GM12875 (cell line): ENCODE results near the gene RIMS1.

ENCODE experiments used
- H3K4me3 ChIP-seq: one replicate; pipeline ENCODE4 v1.5.1; 2011; ENCODE audit warnings: low read depth, low read length, control low read depth
- TF ChIP-seq, protein P1 (sequence below): IDR thresholded peaks from 2 replicates; pipeline ENCODE4 v1.5.1; 2011; ENCODE audit warnings: low read depth, mild to moderate bottlenecking, control low read depth, inconsistent platforms, low read length, moderate library complexity, borderline replicate concordance; ENCODE audit not compliant: insufficient read depth

RIMS1 gene

DNA sequence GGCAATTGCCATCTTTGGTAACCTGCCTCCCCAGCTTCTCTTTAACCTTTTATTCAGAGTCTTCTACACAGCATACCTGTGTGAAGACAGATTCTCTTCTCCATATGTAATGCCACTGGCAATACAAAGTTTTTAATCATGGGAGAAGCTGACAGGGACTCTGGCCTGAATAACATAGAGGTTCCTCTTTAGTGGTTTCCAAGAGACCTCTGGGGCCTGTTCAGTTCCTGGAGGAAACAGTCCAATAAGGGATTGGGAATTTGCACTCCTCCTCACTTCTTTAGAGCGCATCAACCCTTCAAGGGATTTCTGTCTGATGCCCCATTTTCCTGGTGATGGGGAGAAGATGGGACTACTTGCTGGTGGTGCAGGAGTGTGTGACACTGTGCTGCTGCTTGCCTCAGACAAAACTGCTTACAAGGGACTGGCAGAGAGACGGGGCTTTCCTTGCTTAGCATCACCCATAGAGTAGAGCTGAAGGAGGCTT is 1.4 kb downstream of the RIMS1 start:
- H3K4me3 ChIP-seq, result no peak overlapping the region

DNA sequence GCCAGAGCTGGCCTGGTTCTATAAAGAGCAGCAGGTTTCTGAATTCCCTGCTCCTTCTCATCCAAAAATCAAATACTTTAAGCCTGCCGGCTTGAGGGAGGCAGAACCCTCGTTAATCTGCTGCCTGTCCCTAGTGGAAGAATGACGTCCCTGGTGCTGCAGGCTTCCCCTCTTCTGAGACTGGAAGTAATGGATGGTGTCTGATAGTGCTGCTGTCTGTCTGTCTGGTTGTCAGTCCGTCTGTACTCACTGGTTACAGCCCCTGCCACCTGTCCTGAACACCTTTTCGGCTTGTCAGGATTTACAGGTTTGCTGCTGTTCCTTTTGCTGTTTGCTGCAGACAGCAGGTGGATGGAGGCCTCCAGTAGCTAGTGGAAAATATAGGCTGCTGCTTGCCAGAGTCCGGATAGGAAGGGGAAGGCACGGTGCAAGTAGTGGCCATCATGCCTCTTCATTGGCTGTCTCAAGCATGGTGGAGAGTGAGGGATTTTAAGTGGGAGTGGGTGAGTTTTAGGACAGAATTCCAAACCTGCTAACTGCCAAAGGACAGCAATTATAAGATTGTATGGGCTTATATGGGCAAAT is 2.5 kb downstream of the RIMS1 start:
- TF ChIP-seq, protein P1, sequence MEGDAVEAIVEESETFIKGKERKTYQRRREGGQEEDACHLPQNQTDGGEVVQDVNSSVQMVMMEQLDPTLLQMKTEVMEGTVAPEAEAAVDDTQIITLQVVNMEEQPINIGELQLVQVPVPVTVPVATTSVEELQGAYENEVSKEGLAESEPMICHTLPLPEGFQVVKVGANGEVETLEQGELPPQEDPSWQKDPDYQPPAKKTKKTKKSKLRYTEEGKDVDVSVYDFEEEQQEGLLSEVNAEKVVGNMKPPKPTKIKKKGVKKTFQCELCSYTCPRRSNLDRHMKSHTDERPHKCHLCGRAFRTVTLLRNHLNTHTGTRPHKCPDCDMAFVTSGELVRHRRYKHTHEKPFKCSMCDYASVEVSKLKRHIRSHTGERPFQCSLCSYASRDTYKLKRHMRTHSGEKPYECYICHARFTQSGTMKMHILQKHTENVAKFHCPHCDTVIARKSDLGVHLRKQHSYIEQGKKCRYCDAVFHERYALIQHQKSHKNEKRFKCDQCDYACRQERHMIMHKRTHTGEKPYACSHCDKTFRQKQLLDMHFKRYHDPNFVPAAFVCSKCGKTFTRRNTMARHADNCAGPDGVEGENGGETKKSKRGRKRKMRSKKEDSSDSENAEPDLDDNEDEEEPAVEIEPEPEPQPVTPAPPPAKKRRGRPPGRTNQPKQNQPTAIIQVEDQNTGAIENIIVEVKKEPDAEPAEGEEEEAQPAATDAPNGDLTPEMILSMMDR, result no peak
- H3K4me3 ChIP-seq, result no peak overlapping the region

More for the DNA sequence above, 1.4 kb downstream of the RIMS1 start:
- TF ChIP-seq, protein P1, result no peak

DNA sequence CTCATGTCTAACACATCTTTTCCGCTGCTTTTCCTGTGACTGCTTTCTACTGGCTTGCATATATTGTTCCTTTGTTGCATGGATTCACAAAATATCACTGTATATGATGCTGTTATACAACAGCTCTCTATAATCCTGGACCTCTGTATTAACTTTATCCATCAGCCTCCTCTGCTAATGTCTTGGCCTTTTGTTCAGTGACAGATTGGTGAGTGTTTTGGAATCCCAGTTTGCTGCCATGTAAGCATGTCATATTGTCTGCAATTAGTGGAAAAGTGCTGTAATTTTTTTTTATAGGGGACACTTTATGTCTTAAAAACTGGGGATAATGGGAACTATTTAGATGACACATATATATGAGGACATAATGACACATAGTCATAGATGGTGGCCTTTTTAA is 3.0 kb downstream of the RIMS1 start:
- H3K4me3 ChIP-seq, result no peak overlapping the region
- TF ChIP-seq, protein P1, result no peak

DNA sequence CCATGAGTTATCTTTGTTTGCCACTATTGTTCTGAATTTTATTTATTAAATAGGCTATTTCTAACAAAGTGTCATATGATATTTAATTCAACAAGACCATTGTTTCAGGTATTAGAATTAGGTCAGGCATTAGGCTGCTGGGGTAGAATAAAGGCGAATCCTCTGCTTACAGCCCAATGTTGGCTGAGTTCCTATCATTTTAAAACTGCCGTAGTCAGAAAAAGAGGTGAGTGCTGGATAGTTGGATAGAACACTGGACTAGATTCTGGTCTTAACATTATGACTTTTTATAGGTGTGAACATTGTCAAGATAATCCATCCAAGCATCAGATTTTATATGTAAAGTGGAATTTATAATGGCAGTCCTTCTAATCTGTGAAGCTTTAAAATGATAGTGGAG is 6.3 kb downstream of the RIMS1 start:
- no peak overlapping the region for H3K4me3 ChIP-seq
- TF ChIP-seq, protein P1, result no peak

DNA sequence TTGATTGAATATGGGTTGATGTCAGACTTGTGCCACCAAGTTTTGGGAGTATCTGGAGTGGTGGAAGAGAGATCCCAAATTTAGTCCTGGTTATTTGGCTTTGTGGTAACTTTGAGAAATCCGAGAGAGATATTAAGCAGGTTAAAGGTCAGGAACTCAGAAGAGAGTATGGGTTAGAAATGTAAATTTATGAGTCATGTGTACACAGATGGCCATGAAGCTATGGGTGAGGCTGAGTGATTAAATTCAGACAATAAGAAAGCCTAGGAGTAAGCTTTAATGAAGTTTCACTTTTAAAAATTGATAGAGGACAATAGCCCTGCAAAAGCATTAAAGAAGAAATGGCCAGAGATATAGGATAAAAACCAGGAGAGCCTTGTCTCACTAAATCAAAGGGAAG is 14.3 kb downstream of the RIMS1 start:
- H3K4me3 ChIP-seq, result no peak overlapping the region
- TF ChIP-seq, protein P1, result no peak

DNA sequence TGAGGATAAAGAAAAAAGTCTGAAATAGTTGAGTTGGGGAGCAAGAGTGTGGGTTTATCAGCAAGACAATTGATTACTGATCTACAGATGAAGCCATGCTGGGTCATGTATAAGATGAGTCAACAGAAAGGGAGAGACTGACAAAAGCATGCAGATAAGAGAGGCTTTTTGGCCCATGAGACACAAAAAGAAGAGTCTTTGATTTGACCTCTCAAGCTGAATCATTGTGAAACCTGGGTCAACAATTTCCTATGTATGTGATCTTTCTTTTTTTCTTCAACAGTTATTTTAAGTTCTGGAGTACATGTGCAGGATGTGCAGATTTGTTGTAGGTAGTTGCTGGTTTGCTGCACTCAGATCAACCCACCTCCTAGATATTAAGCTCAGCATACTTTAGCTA is 15.9 kb downstream of the RIMS1 start:
- no peak overlapping the region for H3K4me3 ChIP-seq
- TF ChIP-seq, protein P1, result no peak

DNA sequence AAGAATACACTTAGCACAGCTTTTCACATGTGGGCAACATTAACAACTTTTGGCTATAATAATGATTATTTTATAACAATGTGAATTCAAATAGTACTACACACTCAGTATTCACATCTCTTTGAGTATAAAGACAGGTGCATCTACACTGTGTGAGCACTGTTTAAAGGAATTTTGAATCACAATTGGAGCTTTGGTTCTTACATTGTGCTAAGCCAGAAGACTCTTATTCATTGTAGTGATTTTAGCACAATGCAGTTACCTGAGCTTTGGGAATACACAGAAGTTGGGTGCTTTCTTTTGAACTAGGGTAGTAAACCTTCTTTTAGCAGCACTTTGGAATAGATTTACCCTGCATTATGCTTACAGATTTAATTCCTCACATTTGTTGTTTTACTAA is 20.5 kb downstream of the RIMS1 start:
- TF ChIP-seq, protein P1, result no peak
- H3K4me3 ChIP-seq, result no peak overlapping the region
